Panc1 (cell line): ENCODE measurements around the gene PALB2.

ENCODE experiments used
- POLR2AphosphoS5 ChIP-seq: IDR thresholded peaks from 2 replicates; pipeline ENCODE4 v1.6.1; 2012; ENCODE audit warnings: mild to moderate bottlenecking, low read depth, low read length, moderate library complexity
- SIN3A ChIP-seq: IDR thresholded peaks from 2 replicates; pipeline ENCODE4 v1.6.1; 2012; ENCODE audit warnings: low read depth, mild to moderate bottlenecking, low read length, moderate library complexity, borderline replicate concordance; ENCODE audit not compliant: insufficient read depth
- TF ChIP-seq, protein P1 (sequence below): fragments of 450-650 bp; IDR thresholded peaks from 2 replicates; pipeline ENCODE4 v1.5.1; 2017; ENCODE audit warnings: mild to moderate bottlenecking

DNA sequence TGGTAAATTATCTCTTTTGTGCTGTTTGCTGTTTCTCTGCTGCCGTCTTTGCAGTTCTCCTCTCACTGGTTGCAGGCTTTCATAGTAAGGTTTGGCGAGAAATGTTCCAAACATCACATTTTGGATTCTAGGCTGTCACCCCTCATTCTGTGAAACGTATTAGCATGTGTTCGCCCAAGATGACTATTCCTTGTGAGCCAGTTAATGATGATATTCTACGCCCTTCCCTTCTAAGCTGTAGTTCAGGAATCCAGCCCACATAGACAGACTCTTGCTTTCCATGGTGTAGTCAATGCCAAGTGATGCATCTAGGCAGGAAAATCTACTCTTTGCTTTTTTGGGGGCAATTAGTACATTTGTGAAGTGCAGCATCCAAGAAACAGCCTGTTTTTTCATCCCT lies 69.2 kb downstream of the PALB2 start:
- TF ChIP-seq POLR2AphosphoS5 (no peak), SIN3A (no peak)
- TF ChIP-seq, protein P1, sequence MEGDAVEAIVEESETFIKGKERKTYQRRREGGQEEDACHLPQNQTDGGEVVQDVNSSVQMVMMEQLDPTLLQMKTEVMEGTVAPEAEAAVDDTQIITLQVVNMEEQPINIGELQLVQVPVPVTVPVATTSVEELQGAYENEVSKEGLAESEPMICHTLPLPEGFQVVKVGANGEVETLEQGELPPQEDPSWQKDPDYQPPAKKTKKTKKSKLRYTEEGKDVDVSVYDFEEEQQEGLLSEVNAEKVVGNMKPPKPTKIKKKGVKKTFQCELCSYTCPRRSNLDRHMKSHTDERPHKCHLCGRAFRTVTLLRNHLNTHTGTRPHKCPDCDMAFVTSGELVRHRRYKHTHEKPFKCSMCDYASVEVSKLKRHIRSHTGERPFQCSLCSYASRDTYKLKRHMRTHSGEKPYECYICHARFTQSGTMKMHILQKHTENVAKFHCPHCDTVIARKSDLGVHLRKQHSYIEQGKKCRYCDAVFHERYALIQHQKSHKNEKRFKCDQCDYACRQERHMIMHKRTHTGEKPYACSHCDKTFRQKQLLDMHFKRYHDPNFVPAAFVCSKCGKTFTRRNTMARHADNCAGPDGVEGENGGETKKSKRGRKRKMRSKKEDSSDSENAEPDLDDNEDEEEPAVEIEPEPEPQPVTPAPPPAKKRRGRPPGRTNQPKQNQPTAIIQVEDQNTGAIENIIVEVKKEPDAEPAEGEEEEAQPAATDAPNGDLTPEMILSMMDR: no peak
